Neuronal stem cell (in vitro differentiated cells): Measurements from ENCODE around the gene DIP2C.
A peak's percentile ranks its signal among the peaks of the same experiment; 100 is the strongest.
"Not testable (repeated sequence)": the region's sequence is repeated elsewhere in the genome, so short reads cannot be mapped to it uniquely, and the experiment has no call there.

Experiments used
- DNase-seq: peaks from one replicate; pipeline ENCODE4 v3.0.0-alpha.2; 2013; ENCODE audit warnings: low spot score
- H2AFZ ChIP-seq: one replicate; pipeline ENCODE4 v1.6.1; 2013; ENCODE audit warnings: mild to moderate bottlenecking, low read length, inconsistent platforms
- H2AK5ac ChIP-seq: 2 replicates; pipeline ENCODE4 v1.6.1; 2013; ENCODE audit warnings: low read depth, mild to moderate bottlenecking, inconsistent platforms, low read length, moderate library complexity, mixed read lengths
- H2BK120ac ChIP-seq: 2 replicates; pipeline ENCODE4 v1.6.1; 2013; ENCODE audit warnings: low read depth, mild to moderate bottlenecking, inconsistent platforms, low read length, moderate library complexity, mixed read lengths
- H2BK12ac ChIP-seq: one replicate; pipeline ENCODE4 v1.6.1; 2013; ENCODE audit warnings: low read length, inconsistent platforms
- H2BK15ac ChIP-seq: 2 replicates; pipeline ENCODE4 v1.6.1; 2013; ENCODE audit warnings: mild to moderate bottlenecking, low read length, inconsistent platforms, mixed read lengths
- H2BK5ac ChIP-seq: one replicate; pipeline ENCODE4 v1.6.1; 2013; ENCODE audit warnings: inconsistent platforms, mild to moderate bottlenecking, low read length, moderate library complexity
- H3K14ac ChIP-seq: one replicate; pipeline ENCODE4 v1.6.1; 2013; ENCODE audit warnings: low read length, inconsistent platforms
- H3K18ac ChIP-seq: 2 replicates; pipeline ENCODE4 v1.6.1; 2013; ENCODE audit warnings: low read length, inconsistent platforms
- H3K23ac ChIP-seq: 2 replicates; pipeline ENCODE4 v1.6.1; 2013; ENCODE audit warnings: low read depth, mild to moderate bottlenecking, mixed read lengths, low read length, inconsistent platforms; ENCODE audit not compliant: poor library complexity
- H3K27ac ChIP-seq: replicated peaks from 3 replicates; pipeline ENCODE4 v1.5.1; 2013; ENCODE audit warnings: low read length, inconsistent platforms
- H3K27me3 ChIP-seq, 3 experiments: 2 replicates each; pipeline ENCODE4 v1.6.1; 2013; ENCODE audit warnings: low read length in 3 of 3, mild to moderate bottlenecking in 2 of 3, inconsistent platforms in 1 of 3, low read depth in 1 of 3, mixed read lengths in 1 of 3, moderate library complexity in 1 of 3; ENCODE audit not compliant: control insufficient read depth in 3 of 3, insufficient read depth in 3 of 3
- H3K36me3 ChIP-seq, 2 donors: replicated peaks in 1 of 2; 2 replicates each; pipeline ENCODE4 v1.6.1; 2013; ENCODE audit warnings: low read length in 2 of 2; ENCODE audit not compliant: control insufficient read depth in 2 of 2, insufficient read depth in 2 of 2
- H3K4ac ChIP-seq: 2 replicates; pipeline ENCODE4 v1.6.1; 2013; ENCODE audit warnings: inconsistent platforms, mild to moderate bottlenecking, low read length, moderate library complexity
- H3K4me1 ChIP-seq, 2 donors: 1 replicate in 1 of 2; 2 replicates in 1 of 2; pipeline ENCODE4 v1.6.1; 2013; ENCODE audit warnings: low read length in 2 of 2, low read depth in 1 of 2; ENCODE audit not compliant: control insufficient read depth in 2 of 2, insufficient read depth in 1 of 2
- H3K4me2 ChIP-seq: one replicate; pipeline ENCODE4 v1.6.1; 2013; ENCODE audit warnings: mild to moderate bottlenecking, low read length, inconsistent platforms; ENCODE audit not compliant: insufficient read depth, poor library complexity, severe bottlenecking
- H3K4me3 ChIP-seq, 2 donors: 2 replicates each; pipeline ENCODE4 v1.5.1; 2013; ENCODE audit warnings: low read length in 2 of 2, mild to moderate bottlenecking in 2 of 2, inconsistent platforms in 1 of 2, moderate library complexity in 1 of 2
- H3K79me1 ChIP-seq: one replicate; pipeline ENCODE4 v1.6.1; 2013; ENCODE audit warnings: low read depth, mild to moderate bottlenecking, inconsistent platforms, low read length, moderate library complexity
- H3K9ac ChIP-seq: one replicate; pipeline ENCODE4 v1.6.1; 2013; ENCODE audit warnings: mild to moderate bottlenecking, low read depth, low read length, inconsistent platforms; ENCODE audit not compliant: poor library complexity
- H3K9me3 ChIP-seq, 2 donors: replicated peaks in 1 of 2; 2 replicates each; pipeline versions ENCODE3 to v1.6.1; 2013; ENCODE audit warnings: low read length in 2 of 2, mild to moderate bottlenecking in 2 of 2, inconsistent platforms in 1 of 2, low read depth in 1 of 2, mixed read lengths in 1 of 2, moderate library complexity in 1 of 2; ENCODE audit not compliant: control insufficient read depth in 2 of 2, insufficient read depth in 1 of 2
- H4K8ac ChIP-seq: one replicate; pipeline ENCODE4 v1.6.1; 2013; ENCODE audit warnings: low read depth, mild to moderate bottlenecking, inconsistent platforms, low read length, moderate library complexity
- H4K91ac ChIP-seq: one replicate; pipeline ENCODE4 v1.6.1; 2013; ENCODE audit warnings: low read length, low read depth, mild to moderate bottlenecking, inconsistent platforms; ENCODE audit not compliant: poor library complexity
- WGBS, 2 donors: extraction: QIAGEN DNeasy Blood & Tissue Kit; methylation state at CpG; one replicate each; pipeline ENCODE4 v1.1.7; 2013; ENCODE audit warnings: missing lambda C conversion rate in 2 of 2, mixed read lengths in 1 of 2; ENCODE audit not compliant: insufficient read length in 2 of 2, insufficient replicate concordance in 1 of 2; ENCODE audit errors: extremely low coverage in 2 of 2; 5-methylcytosine and 5-hydroxymethylcytosine counted together

Gene DIP2C

DNA sequence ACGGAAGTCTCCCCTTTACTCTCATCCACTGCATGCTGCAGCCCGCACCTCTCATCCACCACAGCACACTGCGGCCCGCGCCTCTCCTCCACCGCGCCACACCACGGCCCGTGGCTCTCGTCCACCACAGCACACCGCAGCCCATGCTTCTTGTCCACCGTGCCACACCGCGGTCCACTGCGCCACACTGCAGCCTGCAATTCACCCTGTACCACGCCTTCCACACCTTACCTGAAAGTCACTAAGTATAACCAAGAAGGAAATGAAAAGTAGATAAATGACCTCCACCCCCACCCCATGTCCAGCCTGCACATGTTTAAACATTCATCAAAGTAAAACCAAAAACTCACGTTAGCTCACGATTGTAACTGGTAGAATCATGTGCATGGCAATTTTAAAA lies 176.1 kb downstream of the DIP2C start:
- peak overlapping the region; percentile 76 for H2BK12ac ChIP-seq
- H3K4ac ChIP-seq, result no peak overlapping the region
- peaks cover 16 to 31% of the 10 kb centered on the region in 2 donors for H3K4me1 ChIP-seq
- no peak overlapping the region for H4K91ac ChIP-seq
- no peak overlapping the region for H2AFZ ChIP-seq
- no peak overlapping the region for H3K14ac ChIP-seq
- H4K8ac ChIP-seq, result no peak overlapping the region
- H3K9me3 ChIP-seq, result no peaks in the 10 kb centered on the region
- no peak overlapping the region for H2BK5ac ChIP-seq
- H3K9ac ChIP-seq, result peak overlapping the region; percentile 78
- peaks cover 3 to 10% of the 10 kb centered on the region in 2 donors for H3K36me3 ChIP-seq
- no peak overlapping the region for H3K27ac ChIP-seq
- H3K27me3 ChIP-seq, result no peaks in the 10 kb centered on the region
- H3K18ac ChIP-seq, result no peak overlapping the region
- peak overlapping the region; percentile 38 for H3K23ac ChIP-seq
- no peak for DNase-seq
- H2BK120ac ChIP-seq, result no peak overlapping the region
- H2AK5ac ChIP-seq, result no peak overlapping the region
- peak overlapping the region in 1 of 2 donors; percentile 65 for H3K4me3 ChIP-seq
- peaks cover 9% of the 10 kb centered on the region for H3K79me1 ChIP-seq
- H2BK15ac ChIP-seq, result no peak overlapping the region
- no CpG with 5 or more reads among the region's 18 CpGs for WGBS, 2 donors
- H3K4me2 ChIP-seq, result no peak overlapping the region

DNA sequence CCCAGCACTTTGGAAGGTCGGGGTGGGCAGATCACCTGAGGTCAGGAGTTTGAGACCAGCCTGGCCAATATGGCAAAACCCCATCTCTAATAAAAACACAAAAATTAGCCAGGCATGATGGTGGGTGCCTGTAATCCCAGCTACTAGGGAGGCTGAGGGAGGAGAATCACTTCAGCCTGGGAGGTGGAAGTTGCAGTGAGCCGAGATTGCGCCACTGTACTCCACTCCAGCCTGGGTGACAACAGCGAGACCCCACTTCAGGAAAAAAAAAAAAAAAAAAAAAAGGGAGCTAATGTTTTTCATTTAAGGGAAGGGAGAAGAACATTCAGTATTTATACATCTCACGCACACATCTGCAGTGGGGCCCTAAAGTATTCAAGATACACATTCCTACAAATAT lies 176.8 kb downstream of the DIP2C start:
- H3K27ac ChIP-seq, H2BK12ac ChIP-seq, H3K14ac ChIP-seq, H3K18ac ChIP-seq, H3K4me2 ChIP-seq, H3K79me1 ChIP-seq, DNase-seq, H2BK120ac ChIP-seq, H3K23ac ChIP-seq, H3K4me3 ChIP-seq, H2BK15ac ChIP-seq, H2AFZ ChIP-seq, H4K91ac ChIP-seq, H2BK5ac ChIP-seq, H3K9me3 ChIP-seq, H3K9ac ChIP-seq, H4K8ac ChIP-seq, H2AK5ac ChIP-seq, H3K27me3 ChIP-seq, H3K4ac ChIP-seq: not testable (repeated sequence)
- H3K36me3 ChIP-seq, result peaks cover 3 to 10% of the 10 kb centered on the region in 2 donors
- no CpG with 5 or more reads among the region's 5 CpGs for WGBS, 2 donors
- peaks cover 10 to 24% of the 10 kb centered on the region in 2 donors for H3K4me1 ChIP-seq

- Histone ChIP-seq H3K9ac (no peak overlapping the region), H3K4me2 (no peak overlapping the region), H3K18ac (no peak overlapping the region), H2BK15ac (no peak overlapping the region), H3K23ac (no peak overlapping the region), H2BK5ac (no peak overlapping the region), H3K4me1 (peaks cover 9 to 15% of the 10 kb centered on the region in 2 donors), H4K8ac (no peak overlapping the region), H3K27me3 (no peaks in the 10 kb centered on the region), H2AK5ac (no peak overlapping the region), H3K79me1 (peaks cover 9% of the 10 kb centered on the region), H3K14ac (no peak overlapping the region), H3K9me3 (no peaks in the 10 kb centered on the region), H3K36me3 (peaks cover 5 to 18% of the 10 kb centered on the region in 2 donors), H4K91ac (no peak overlapping the region), H3K27ac (no peak overlapping the region), H2BK12ac (no peak overlapping the region), H2BK120ac (no peak overlapping the region), H3K4me3 (no peak overlapping the region), H2AFZ (no peak overlapping the region), H3K4ac (no peak overlapping the region)
- WGBS, 2 donors, result no CpG with 5 or more reads among the region's 14 CpGs
- no peak for DNase-seq
Measured at GRCh38 chr10:511849-512191, 177.6 kb downstream of the DIP2C start.

- Histone ChIP-seq H3K27me3 (no peaks in the 10 kb centered on the region), H3K4me2 (no peak overlapping the region), H2BK120ac (no peak overlapping the region), H2AFZ (peak overlapping the region; percentile 23), H2AK5ac (no peak overlapping the region), H3K9ac (no peak overlapping the region), H3K36me3 (peaks cover 7 to 22% of the 10 kb centered on the region in 2 donors), H3K18ac (no peak overlapping the region), H3K4me3 (no peak overlapping the region), H2BK15ac (no peak overlapping the region), H3K9me3 (no peaks in the 10 kb centered on the region), H3K4ac (no peak overlapping the region), H4K91ac (no peak overlapping the region), H2BK12ac (no peak overlapping the region), H3K4me1 (peaks cover 9 to 14% of the 10 kb centered on the region in 2 donors), H3K23ac (no peak overlapping the region), H2BK5ac (no peak overlapping the region), H3K79me1 (peaks cover 13% of the 10 kb centered on the region), H3K14ac (no peak overlapping the region), H3K27ac (no peak overlapping the region), H4K8ac (no peak overlapping the region)
- peak; percentile 88 for DNase-seq
- WGBS, 2 donors, result no CpG with 5 or more reads among the region's 21 CpGs
Measured at GRCh38 chr10:511101-511848, 178.2 kb downstream of the DIP2C start.
